Mesenteric fat pad (tissue), 1 donor: ENCODE data around the gene LEKR1. TPM values are rescaled to one million over a fixed set of nuclear protein-coding genes. Genes with fewer than 3 reads are reported as not detected.

Experiments
- DNase-seq: peaks from one replicate; pipeline ENCODE4 v3.0.0-alpha.2; 2020; ENCODE audit warnings: low spot score
- total RNA-seq: library from RNA; stranded (reverse); fragmentation: NEBNext Ultra II Directional; extraction: Animal tissue kit (Norgen Biotek cat#: 25700); gene quantifications from one replicate; pipeline ENCODE4 v1.2.1, GENCODE V29; 2021
- donor health status: DM: yes; HTN: yes; CAD: no.

Gene LEKR1
- total RNA-seq, 1 donor from 2014 or later, result 1.2 TPM

DNA sequence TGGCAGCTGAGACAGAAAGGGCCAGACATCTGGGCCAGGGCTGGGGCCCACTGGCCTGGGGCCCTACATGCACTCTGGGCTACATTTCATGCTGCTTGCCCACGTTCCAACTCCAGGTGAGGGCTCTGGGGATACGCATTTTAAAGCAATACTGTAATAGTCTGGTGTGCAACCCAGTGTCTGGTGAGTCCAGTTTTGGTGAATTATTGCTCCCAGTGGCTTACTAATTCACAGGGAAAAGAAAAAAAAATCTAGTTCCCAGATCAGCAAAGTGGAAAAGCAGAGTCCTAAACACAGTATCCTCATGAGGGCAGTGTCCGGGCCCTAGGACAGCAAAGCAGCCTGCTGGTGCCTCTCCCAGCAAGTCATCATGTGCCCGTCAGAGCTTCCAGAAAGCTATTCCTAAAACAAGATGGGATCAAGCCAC, 251.4 kb downstream of the LEKR1 start:
- no peak for DNase-seq

DNA sequence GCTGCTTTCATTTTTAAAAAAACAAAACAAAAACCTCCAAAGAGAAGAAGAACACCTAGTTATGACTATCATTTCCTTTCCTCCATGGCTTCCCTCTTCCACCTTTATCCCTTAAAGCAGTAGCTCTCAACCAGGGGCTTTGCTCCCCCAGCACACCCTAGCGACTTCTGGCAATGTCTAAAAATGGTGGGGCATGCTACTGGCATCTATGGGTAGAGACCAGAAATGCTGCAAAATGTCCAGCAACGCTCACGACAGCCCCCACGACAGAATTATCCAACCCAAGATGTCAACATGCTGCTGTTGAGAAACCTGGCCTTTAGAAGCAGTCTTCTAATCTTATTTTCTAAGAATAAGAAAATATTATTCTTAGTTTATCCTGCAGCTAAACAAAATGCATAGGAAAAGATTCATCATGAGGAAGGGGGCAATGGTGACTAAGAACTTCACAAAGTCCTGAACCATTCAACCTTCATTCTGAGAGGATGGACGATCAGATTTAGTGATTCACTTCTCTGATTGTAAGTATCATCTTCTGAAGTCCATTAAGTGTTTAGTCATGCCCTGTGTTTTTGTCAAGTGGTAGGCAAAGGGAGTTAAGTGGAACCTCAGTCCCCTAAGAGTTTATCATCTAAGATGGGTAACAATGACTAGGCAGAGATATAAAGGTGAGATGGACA, 252.1 kb downstream of the LEKR1 start:
- no peak for DNase-seq

DNA sequence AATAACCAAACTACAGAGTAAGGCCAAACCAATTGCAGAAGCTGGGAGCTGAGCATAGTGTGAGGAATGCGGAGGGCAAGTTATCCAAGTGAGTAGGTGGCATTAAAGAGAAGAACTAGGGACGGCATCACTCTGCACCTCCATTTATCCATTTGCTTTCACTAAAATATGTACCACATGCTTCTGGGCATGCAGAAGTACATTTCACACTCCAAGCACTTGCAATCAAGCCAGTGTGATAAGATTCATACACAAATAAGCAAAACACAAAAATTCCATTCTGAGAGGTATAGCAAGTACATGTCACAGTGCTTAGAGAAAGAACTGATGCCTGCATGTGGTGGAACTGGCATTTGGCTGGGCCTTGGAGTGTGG, 252.6 kb downstream of the LEKR1 start:
- no peak for DNase-seq

DNA sequence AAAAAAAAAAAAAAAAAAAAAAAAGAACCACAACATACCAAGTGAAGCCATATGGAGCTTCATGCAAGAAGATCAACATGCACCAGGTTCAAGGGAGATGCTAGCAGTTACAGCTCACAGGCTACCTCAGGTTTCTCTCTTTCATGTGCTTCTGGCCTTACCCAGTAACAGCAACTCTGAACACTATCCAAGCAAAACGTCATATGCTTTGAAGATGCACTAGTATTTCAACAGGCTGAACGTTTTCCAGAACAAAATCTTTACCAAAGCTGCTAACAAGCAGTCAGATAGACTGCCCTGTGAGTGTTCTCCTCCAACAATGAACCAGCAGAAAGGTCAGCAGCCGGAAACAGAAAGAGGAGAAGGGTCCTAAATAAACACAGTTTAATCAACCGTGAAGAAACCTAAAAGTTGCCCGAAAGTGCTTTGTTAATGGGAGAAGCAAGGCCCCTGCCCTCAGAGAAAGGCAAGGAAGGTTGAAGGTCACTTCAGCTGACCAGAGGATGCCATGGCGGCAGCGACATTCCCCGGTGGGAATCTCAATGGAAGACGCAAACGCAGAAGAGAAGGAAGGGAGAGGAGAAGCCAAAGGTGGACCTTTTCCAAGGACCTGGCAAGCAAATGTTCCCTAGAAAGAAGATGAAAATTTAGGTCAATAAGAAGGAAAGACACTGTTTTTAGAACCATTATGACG, 253.7 kb downstream of the LEKR1 start:
- DNase-seq, result no peak

DNA sequence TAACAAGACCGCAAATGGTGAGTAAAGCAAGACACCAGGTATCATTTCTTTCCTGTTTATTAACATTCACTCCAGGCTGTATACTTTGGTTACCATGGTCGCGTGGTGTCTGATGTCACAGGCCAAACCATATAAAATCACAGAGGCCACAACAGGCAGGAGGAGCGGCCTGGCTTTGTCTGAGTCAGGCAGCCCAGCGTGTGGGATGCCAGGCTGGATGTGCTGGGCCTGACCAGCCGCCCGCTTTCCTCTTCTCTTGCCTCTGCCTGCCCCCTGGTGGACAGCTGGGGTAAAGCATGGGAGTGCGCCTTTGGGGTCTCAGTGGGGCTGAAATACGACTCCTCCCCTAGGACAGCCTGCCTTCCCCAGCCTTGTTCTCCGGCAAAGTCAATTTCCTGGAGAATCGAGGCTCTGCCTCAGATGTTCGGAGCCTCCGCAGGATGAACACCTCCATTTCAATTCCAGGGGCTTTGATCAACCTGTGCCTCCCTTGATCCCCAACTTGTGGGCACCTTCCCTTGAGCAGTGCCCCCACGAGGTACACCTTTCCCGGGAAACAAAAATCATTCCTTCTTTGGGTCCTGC, 255.6 kb downstream of the LEKR1 start:
- DNase-seq, result peak; percentile 93

DNA sequence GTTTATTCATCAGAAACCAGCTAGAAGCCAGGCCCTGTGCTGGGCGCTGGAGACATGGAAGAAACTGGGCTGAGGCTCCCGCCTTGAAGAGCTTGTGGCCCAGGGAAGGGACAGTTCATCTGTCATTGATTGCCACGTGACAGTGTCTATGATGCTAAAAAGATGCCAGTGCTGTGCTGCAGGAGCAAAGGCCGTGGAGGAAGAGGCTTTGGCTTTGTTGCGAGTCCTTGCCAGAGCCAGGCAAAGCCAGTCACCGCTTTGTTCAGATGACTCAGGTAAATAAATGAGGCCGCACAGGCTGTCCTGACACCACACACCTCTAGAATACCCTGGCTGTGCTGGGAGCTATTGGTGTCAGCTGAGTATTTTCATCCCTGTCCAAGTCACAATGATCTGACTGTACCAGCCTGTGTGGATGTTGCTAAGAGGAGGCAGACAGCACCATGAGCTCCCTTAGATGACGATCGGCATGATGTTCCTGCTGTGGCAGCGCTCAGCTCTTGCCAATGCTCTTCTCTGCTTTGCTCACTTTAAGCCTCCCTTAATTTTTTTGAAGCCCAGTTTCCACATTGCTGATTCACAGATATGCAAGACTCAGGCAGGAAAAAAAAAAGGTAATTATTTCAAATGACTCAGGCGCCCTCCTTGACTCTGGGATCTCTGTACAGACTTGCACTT, 256.3 kb downstream of the LEKR1 start:
- DNase-seq, result no peak

DNA sequence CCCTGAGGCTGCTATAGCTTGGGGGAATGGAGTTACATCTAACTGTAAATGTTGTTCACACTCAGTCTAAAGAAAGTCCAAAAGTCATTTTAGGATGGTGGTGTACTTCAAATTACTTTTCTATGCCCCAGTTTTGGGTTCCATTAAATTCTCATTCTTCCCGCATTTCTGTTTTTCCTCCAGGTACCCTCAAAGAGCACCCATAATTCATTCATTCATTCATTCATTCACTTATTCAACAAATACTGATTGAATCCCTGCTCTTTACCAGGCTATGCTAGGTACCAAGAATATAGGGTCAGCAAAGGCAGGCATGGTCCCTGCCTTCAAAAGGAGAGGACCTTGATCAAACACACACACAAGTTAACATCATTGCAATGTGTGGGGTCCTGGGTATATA, 257.7 kb downstream of the LEKR1 start:
- no peak for DNase-seq

DNA sequence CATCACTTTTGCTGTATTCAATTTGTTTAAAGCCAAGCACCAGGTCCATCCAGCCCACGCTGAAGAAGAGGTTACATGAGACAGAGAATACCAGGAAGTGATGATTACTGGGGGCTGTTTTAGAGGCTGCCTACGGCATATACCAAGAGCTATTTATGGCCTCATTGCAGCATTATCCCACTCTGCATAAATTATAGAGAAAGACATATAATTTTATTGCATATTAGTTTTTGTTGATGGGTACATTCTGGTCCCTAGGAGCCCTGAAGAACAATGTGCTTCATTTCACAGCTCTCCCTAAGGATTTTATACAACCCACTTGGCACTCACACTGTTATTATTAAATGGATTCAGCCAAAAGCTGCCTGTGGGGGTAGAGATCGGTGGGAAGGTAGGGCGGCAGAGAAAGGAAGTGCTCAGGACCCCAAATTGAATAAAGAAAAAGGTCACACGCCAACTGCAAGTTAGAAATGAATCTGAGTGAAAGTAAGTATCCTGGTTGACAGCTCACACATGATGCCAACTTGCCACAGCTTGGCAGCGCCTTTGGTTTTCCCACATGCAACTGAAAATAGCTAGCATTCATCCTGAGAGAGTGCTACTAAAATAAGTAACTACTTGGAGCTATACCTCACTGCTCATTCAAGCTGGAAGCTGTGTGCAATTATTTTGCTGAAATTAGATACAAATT, 260.1 kb downstream of the LEKR1 start:
- DNase-seq, result no peak

DNA sequence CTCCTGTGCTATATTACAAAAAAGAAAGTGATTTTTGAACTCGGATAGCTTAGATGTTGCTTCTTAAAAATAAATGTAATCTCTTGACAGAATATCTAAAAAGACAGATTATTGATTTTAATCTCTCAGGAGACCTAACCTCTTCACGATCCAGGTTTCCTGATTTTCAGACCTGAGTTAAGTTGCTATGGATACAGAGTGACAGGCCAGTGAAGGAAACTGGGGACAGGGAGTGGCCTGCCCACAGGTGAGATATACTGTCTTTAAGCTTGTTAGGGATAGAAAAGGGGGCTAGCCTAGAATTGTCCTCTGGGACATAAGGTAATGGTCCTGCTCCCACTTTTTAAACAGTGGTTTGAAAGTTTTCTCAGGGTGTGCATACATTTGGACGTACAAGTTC, 260.6 kb downstream of the LEKR1 start:
- DNase-seq, result no peak

DNA sequence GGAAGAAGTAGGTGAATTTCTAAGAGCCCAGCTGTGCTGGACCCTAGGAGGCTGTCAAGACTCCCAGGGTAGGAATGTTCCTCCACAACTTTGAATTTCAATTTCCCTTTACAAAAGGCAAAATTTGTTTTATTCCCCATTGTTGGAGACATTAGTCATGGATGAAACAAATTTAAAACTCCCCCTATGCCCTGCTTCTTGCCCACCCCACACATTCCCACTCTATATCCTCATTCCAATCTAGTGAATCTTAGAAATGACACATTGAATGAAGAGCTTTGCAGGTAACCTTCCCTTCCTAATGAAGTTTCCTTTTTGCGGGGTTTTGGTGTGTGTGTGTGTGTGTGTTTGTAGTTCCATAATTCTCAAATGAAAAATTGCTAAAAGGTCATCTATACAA, 261.2 kb downstream of the LEKR1 start:
- no peak for DNase-seq

DNA sequence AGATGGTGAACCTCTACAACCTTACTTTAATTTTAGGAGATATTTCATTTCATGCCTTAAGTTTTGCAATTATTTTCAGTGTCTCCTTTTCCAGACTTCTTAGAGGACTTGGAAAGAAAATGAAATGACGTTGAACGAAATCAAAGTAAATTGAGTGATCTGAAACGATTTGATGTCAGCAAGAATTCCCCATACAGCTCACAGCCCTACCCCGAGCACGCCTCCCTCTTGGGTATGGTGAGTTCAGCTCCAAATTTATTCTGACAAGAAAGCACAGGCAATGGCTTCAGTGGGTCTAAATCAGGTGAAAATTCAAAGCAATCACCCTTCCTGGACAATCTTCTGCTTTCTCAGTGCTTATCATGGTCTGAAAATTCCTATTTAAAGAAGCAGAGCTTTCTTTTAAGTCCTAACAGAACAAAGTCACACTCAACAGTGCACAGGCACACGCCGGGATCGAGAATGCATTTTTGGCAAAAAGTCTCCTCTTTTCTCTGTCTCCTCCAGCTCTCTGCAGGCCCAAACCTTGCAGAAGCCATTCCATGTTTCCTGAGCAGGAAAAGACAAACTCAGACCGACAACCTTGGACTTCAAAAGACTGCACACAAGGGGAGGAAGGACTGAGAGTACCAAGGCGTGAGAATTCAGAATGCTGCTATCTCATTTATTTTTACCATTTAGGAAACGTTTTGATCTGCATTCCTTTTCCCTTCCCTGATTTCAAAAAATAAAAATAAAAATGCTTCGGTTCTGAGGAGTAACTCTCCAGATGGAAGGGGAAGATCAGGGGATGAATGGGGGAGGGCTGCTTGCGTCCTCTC, 261.8 kb downstream of the LEKR1 start:
- no peak for DNase-seq

DNA sequence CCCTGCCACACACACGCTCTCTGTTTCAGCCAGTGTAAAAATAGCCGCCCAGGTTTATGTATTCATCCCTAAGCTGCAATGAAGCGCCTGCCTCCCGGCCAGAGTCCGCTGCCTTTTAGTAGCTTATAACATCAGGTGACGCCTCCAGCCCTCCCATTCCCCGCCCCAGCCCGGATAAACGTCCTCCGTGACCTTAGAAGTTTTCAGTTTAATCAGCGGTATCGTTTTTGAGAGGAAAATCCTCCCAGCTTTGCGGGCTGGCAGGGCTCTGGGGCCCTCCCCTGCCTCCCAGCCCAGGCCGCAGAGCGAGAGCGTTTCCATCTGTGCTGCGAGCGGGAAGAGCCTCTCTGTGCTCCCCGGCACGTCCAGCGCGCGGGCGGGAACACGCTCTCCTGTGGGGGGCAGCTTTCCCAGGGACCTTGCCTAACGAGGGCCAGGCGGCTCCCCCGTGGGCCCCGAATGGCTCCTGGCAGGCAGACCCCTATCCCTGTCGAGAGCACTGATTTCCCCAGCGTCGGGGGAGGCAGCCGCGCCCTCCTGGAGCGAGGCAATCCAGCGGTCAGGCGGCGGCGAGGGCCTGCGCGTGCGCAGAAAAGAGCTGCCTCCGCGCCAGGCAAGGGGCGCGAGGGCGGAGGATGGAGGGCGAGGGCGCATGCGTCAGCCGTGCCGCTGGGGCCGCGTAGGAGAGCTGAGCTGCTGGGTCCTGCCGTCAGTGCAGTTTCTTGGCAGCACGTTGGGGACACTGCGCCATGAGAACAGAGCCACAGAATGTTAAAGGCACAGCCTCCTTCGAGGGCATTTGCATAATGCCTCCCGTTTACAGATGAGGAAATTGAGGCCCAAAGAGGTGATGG, 262.7 kb downstream of the LEKR1 start:
- DNase-seq, result peak; percentile 99

DNA sequence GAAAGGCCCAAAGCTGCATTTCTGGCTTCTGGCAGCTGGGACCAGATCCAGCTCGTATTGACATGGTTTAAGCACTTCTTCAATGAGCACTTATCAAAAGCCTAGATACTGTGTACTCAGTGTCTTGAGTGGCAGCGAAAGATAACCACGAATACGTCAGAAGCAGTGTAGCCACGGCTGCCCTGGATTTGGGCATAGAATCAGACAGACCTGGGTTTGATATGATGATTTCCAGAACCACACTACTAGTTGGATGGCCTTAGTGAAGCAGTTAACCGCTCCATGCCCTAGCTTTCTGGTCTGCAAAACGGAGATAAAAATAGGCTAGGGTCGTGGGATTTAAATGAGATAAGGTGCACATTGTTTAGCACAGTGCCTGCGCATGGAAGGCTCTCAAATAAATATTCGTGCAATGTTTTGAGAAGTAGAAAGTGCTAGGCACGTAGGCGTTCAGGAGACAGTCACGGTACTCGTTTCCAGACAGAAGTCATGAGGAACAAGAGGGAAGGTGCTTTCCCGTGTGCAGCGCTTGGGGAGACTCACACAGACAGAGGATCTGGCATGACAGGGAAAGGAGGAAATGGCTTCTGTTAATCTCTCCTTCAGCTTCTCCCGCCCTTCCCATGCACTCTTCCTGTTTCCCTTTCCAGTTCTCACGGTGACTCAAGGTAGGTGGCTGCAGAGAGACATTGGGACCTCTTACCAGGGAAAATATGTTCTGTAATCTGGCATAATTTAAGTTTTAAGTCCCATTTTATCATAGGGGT, 263.5 kb downstream of the LEKR1 start:
- DNase-seq, result no peak

DNA sequence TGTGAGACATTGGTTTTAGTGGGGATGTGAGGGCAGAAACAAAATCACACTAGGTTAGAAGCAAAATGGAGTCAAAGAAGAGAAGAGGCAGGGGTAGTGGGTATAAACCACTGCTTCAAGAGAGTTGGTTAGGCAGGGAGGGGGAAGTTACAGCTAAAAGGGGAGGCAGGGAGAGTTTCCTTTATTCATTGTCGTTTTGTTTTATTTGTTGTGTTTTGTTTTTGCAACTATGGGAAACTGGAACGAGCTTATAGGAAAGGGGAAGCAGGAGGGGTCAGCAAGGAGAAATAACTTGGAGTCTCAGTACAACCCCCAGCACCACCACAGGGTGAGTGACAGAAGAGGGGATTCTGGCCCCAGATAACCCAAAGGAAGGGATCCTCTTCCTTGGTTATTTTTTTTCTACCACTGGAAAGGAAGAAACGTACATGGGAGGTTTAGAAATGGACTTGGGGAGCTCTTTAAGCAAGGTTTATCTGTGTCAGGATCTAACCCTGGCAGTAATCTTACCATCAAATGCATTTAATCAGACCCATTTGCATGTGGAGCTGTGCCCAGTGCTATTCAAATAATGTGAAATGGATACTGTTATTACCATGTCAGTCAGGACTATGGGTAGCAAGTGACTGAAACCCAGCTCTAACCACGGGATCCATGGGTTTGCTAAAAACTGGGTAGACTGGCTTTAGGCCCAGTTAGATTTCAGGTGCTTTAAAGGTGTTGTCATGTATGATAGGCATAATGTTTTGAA, 265.1 kb downstream of the LEKR1 start:
- no peak for DNase-seq

DNA sequence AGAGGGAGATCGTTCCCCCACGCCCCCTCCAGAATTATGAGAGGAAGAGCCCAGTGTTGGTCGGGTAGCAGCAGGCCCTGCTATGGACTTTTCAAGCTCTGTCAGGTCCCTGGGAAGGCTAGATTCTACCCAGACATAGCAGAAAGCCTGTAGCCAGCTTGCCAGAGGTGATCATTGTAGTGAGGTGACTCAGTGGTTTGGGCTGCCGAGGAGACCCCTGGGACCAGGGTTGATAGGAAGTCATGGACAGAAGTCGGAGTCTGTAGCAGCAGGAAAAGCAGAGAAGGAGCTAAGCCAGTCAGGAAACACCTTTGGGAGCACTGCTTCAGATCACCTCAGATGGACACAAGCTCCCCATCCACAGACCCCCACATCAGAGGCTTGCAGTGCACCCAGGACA, 266.1 kb downstream of the LEKR1 start:
- DNase-seq, result no peak

DNA sequence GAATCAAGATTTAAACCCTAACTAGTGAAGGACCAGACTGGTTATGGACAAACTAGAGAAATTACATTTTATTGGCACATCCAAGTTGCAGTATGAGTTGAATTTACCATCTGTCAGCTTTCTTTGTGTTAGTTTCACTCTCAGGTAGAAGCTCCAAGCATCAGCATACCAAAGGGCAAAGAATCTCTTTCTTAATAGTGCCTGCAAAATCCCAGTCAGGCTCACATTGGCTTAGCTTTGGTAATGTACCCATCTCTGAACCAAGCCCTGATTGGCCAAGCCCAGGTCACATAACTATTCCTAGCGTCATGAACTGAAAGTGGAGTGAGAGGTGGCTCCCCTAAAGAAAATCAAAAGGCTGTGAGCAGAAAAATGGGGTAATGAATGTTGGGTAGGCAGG, 266.9 kb downstream of the LEKR1 start:
- DNase-seq, result no peak

DNA sequence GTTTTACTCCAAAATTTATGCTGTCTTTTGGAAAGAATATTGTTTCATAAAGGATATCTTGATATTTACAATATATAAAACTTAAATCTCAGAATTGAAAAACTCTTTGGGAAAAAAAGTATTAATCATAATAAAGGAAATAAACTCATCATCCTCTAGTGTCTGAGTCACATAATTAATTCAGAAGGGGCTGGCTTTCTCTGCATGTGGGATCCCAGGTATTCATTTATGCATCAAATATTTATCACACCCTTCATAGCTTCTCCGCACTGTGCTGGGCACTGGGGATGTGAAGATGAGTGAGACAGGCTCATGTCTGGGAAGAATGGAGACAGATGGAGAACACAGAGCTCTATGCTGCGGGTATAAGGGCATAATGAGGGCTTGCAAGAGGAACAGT, 268.1 kb downstream of the LEKR1 start:
- DNase-seq, result no peak

DNA sequence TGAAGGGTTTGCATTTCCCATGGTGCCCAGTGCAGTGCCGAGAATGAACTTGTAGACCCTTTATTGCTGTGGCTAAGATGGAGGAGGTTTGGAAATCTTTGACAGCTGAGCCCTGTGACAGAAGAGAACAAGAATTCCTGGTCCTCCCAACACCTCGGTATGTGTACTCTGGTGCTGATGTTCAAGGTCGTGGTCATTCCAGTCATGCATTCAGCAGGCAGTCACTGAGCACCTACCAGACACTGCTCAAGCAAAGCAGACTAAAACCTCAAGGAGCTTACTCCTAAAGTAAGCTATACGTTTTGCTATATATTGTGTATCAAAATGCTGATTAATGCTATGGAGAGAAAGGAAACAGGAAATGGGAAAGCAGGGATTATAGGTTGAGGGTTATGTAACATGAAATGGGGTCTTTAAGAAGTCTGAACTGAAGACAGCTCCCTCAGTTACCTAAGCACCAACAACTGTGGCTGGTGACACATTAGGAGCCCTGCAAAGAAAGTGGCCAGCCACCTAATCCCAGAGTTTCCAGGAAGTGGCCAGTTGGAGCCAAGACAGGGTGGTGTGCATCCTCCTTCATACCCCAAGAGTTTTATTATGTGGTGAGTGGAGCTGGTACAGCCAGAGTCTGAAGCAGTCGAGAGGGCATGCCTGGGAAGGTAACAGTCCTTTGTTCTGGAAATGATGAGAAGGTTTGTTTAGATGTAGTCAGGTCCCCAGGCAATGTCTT, 268.8 kb downstream of the LEKR1 start:
- no peak for DNase-seq
